ENCODE measurements around the gene DLGAP1.

DLGAP1 gene

GRCh38 chr18:3923750-3924149 lies 531.4 kb downstream of the DLGAP1 start:
- DNase-seq, result no peak

- DNase-seq, result no peak
Measured at GRCh38 chr18:3921826-3922225, 533.3 kb downstream of the DLGAP1 start.

- DNase-seq, result no peak
Measured at GRCh38 chr18:3920832-3921231, 534.3 kb downstream of the DLGAP1 start.

GRCh38 chr18:3919396-3920061 lies 535.6 kb downstream of the DLGAP1 start:
- no peak for DNase-seq

GRCh38 chr18:3916082-3916481 lies 539.0 kb downstream of the DLGAP1 start:
- no peak for DNase-seq

- DNase-seq, result no peak
Measured at GRCh38 chr18:3914833-3915610, 540.1 kb downstream of the DLGAP1 start.

- no peak for DNase-seq
Measured at GRCh38 chr18:3914109-3914508, 541.0 kb downstream of the DLGAP1 start.

- DNase-seq, result no peak
Measured at GRCh38 chr18:3912705-3913104, 542.4 kb downstream of the DLGAP1 start.

GRCh38 chr18:3911413-3911812 lies 543.7 kb downstream of the DLGAP1 start:
- no peak for DNase-seq

- DNase-seq, result no peak
Measured at GRCh38 chr18:3910512-3910911, 544.6 kb downstream of the DLGAP1 start.

- no peak for DNase-seq
Measured at GRCh38 chr18:3907955-3908354, 547.2 kb downstream of the DLGAP1 start.

GRCh38 chr18:3906116-3906750 lies 548.9 kb downstream of the DLGAP1 start:
- DNase-seq, result no peak

GRCh38 chr18:3903337-3903736 lies 551.8 kb downstream of the DLGAP1 start:
- DNase-seq, result no peak

- no peak for DNase-seq
Measured at GRCh38 chr18:3902676-3903075, 552.4 kb downstream of the DLGAP1 start.

GRCh38 chr18:3901811-3902210 lies 553.3 kb downstream of the DLGAP1 start:
- DNase-seq, result no peak

- no peak for DNase-seq
Measured at GRCh38 chr18:3901042-3901441, 554.1 kb downstream of the DLGAP1 start.

- DNase-seq, result no peak
Measured at GRCh38 chr18:3900327-3900726, 554.8 kb downstream of the DLGAP1 start.

- DNase-seq, result no peak
Measured at GRCh38 chr18:3898861-3899613, 556.1 kb downstream of the DLGAP1 start.

GRCh38 chr18:3892152-3892551 lies 563.0 kb downstream of the DLGAP1 start:
- no peak for DNase-seq

- no peak for DNase-seq
Measured at GRCh38 chr18:3891245-3891644, 563.9 kb downstream of the DLGAP1 start.

GRCh38 chr18:3889803-3890202 lies 565.3 kb downstream of the DLGAP1 start:
- no peak for DNase-seq

- DNase-seq, result no peak
Measured at GRCh38 chr18:3889121-3889520, 566.0 kb downstream of the DLGAP1 start.

Data from T-helper 9 cell (primary cell).